Measurements from ENCODE around the gene VPS13A.
A peak's percentile ranks its signal among the peaks of the same experiment; 100 is the strongest.
"Not testable (repeated sequence)": the region's sequence is repeated elsewhere in the genome, so short reads cannot be mapped to it uniquely, and the experiment has no call there.

The VPS13A gene

DNA sequence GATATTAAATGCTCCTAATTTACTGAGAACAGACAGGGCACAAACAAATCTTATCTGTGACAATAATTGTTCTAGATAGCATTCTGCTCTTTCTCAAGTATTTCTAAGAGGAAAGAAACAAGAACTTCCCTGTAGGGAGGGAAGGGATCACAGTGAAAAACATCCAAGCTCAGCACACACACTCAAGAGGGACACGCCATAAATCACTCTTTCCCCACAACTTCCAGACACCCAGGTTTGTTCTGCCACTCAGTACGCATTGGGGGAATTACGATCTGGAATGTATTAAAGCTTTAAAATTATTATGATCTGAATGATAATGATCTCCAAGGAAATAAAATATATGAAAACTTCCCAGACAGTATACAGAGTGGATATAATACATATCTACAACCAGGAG is 249.4 kb downstream of the VPS13A start:
- no peak for DNase-seq

- peak; percentile 8 to 56 for DNase-seq
Measured at GRCh38 chr9:77427256-77427927, 250.1 kb downstream of the VPS13A start.

GRCh38 chr9:77429928-77430327 is 252.6 kb downstream of the VPS13A start:
- DNase-seq, result no peak

DNA sequence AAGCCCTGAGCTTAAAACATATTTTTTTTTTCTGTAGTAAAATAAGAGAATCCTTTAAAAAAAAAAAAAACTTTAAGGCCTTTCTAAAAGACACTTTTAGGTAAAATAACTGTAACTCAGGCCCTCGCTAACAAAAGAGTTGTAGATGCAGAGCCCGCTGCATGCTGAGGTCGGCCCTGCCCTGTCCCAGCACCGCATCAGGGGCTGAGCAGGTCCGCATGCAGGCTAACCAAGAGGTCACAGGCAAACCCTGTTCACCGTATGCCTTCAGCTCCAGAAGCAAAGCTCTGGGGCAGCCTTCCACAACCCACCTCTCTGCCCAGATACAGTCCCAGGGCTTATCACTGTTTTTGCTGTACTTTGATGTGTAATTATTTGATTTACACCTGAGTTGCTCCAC is 254.7 kb downstream of the VPS13A start:
- no peak for DNase-seq

GRCh38 chr9:77433675-77434445 is 256.5 kb downstream of the VPS13A start:
- peak; percentile 12 to 59 for DNase-seq

- DNase-seq, result no peak
Measured at GRCh38 chr9:77435277-77435676, 257.9 kb downstream of the VPS13A start.

DNA sequence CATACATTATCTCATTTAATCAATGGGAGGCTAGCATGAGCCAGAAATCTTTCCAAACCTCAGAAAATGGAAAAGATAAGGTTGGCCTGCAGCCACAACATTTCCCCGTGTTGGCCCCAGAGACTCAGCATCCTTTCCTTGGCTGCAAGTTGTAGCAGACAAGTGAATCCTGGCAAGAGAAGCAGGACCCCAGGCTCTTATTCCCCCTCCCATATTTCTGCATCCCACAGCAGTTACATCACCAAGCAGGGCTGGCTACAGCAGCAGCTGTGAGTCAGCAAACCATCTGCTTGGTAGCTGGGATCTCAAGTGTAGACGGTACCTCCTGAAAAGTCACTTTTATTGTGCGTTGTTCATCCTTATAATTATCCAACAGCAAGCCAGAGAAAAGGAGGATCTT is 258.4 kb downstream of the VPS13A start:
- no peak for DNase-seq

- no peak for DNase-seq
Measured at GRCh38 chr9:77438653-77439052, 261.3 kb downstream of the VPS13A start.

DNA sequence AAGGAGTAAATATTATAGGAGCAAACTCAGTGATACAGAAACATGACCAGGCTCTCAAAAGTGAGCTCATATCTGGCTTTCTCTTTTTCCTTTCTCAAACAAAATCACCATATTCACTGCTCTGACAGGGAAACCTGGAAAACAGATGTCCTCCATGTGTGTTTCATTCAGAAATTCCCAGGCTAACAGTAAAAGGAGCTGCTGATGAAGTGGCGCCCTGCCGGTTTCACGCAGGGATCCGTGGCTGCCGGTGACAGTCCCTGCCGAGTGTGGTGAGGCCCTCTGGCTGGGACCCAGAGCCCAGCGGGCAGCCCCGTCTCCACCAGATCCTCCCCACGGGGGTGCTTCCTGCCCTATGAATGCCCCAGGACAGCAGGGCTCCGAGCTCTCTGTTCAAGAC is 262.7 kb downstream of the VPS13A start:
- no peak for DNase-seq

DNA sequence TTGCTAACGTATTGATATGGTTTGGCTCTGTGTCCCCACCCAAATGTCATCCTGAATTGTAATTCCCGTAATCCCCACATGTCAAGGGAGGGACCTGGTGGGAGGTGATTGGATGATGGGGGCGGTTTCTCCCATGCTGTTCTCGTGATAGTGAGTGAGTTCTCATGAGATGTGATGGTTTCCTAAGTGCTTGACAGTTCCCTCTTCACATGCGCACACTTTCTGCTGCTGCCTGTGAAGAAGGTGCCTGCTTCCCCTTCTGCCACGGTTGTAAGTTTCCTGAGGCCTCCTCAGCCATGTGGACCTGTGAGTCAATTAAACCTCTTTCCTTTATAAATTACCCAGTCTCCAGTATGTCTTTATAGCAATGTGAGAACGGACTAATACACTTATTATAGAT is 263.8 kb downstream of the VPS13A start:
- not testable (repeated sequence) for DNase-seq

- no peak for DNase-seq
Measured at GRCh38 chr9:77442436-77442835, 265.1 kb downstream of the VPS13A start.

- no peak for DNase-seq
Measured at GRCh38 chr9:77447646-77448045, 270.3 kb downstream of the VPS13A start.

DNA sequence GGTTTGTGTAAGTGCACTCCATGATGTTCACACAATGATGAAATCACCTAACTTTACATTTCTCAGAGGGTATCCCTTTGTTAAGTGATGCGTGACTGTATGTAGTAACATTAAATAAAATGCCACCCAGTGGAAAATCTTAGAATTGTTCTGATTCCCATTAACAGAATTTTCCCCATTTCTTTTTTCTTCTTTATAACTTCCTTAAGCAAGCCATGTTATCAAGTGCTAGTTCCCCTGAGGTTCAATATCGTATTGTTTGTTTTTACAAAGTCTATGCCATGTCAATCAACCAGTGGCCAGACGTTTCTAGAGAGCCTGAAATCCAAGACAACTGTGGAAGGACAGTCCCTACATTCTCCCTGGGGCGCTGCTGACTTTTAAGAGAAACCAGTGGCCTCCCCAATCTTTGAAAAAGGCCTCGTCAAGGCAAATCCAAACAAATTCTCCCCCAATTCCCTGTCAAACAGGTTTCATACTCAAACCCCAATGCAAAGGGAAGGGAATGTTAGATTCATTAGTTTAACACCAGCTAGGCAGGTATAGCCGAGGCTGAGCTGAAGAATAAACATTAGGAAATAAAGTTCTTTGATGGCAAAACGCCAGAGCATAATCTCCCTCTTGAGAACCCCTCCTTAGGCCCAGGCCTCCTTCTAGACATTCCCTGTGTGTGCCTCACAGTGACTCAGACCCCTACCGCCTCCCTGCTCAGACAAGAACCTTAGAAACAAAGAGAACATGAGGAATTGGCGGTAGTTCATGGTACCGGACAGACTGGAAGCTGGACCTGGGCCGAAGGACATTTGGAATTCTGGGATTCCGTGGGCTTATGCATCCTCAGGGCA is 272.1 kb downstream of the VPS13A start:
- no peak for DNase-seq

DNA sequence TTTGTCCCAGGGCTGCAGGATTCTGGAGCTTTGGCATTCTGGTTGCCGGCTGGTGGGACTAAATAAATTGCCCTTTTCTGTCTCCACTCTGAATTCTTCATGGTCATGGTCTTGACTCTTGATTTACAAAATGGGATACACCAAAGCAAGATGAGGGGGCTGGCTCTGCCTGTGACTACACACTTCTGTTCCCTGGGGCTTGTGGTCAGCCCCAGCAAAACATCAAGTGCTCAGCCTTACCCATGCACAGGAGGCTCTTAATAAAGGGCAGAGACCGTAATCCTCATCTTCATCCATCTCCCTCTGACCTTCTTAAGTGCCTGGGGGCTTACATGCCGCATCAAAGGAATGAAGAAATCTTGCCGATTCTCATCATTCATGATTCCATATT is 272.7 kb downstream of the VPS13A start:
- DNase-seq, result no peak

DNA sequence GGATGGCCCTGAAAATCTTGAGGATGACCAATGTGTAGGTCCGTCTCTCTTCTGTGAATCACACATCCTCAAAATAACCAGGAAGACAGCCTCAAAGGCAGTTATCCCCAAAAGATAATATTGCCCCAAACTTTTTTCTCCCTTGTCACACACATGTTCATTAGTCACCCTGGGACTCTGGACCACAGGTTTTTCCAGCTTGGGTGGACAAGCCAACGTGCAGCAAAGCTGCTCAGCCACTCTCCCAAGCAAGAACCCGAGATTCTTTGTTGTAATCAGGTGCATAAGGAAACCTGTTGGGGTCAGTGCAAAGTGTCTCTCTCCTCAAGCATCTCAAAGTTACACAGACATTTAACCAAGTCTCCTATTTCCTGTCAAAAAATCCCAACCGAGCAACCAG is 274.2 kb downstream of the VPS13A start:
- DNase-seq, result no peak

DNA sequence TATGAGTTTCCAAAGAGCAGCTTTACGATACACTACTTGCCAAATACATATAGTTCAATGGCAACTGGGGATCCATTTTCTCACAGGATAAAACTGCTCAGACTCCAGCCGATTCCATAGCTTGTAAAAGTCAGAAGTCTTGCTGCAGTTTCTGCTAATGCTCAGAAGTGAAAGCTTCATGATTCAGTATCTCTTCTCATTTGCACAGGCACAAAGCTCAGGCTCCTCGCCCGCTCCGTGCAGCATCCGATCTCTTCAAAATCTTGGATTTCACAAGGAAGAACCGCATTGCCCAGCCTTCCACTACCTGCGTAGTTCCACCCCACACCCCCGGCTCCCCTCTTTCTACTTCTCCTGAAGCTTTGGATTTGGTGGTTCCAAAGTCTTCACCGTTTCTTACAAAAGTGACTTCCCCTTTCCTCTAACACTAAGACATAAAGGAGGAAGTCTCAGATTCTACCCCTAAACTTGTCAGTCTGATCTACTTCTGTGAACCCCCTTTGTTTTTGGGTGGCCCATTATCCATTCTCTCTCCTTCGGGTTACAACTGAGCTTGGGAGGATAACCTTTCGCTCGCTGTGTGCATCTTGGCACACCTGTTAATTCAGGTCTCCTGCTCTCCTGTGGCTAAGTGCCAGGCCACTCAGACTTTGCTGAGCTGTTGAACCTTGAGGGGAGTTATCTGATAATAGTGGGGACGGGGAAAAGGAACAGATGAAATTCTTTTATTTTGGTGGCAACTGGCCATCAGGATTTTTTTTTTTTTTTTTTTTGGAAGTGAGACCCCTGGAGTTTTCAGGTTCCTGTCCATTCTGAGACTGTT is 276.7 kb downstream of the VPS13A start:
- DNase-seq, result no peak

GRCh38 chr9:77454663-77455062 is 277.3 kb downstream of the VPS13A start:
- DNase-seq, result no peak

DNA sequence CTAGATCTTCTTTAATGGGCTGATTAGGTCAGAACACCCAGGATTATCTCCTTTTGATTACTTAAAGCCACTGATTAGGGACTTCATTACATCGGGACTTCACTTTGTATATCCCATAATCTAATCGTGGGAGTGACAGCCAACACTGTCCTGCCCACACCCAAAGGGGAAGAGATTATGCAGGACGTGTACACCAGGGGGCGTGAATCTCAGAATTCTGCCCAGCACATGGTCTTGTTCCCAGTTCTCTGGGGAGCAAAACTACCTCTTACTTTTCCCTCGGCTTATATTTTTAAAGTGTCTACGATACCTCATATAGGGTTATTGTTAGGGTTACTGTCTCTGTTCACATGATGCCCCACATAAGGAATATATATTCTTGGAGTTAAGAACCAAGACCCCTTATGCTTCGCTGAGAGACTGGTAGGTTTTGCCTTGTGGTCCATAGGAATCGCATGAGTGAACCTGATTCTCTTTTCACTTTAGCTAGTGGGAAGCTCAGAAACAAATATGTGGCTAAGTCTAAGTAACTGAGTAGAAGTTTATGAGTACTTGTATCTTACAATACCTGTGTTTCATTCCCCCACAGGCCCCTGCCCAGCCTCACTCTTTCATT is 278.1 kb downstream of the VPS13A start:
- DNase-seq, result peak in 1 of 2 experiments; percentile 2

- peak; percentile 58 to 61 for DNase-seq
Measured at GRCh38 chr9:77456829-77457437, 279.6 kb downstream of the VPS13A start.

- peak; percentile 21 to 62 for DNase-seq
Measured at GRCh38 chr9:77457916-77458592, 280.7 kb downstream of the VPS13A start.

GRCh38 chr9:77460938-77461337 is 283.6 kb downstream of the VPS13A start:
- no peak for DNase-seq
